Endothelial cell (in vitro differentiated cells): ENCODE data around the gene BOC. TPM values are rescaled to one million over a fixed set of nuclear protein-coding genes. Genes with fewer than 3 reads are reported as not detected.

ENCODE experiments used
- DNase-seq: peaks from one replicate; pipeline ENCODE4 v3.0.0; 2021; ENCODE audit warnings: low spot score
- H3K27ac Mint-ChIP-seq: one replicate; pipeline ENCODE4 v1.8.0; 2021; ENCODE audit warnings: mixed read lengths, inconsistent platforms; ENCODE audit not compliant: unreplicated experiment
- H3K27me3 Mint-ChIP-seq: one replicate; pipeline ENCODE4 v1.8.0; 2021; ENCODE audit warnings: mild to moderate bottlenecking, moderate library complexity, mixed read lengths, inconsistent platforms; ENCODE audit not compliant: unreplicated experiment
- H3K36me3 Mint-ChIP-seq: one replicate; pipeline ENCODE4 v1.8.0; 2021; ENCODE audit warnings: mild to moderate bottlenecking, low read depth, mixed read lengths, inconsistent platforms; ENCODE audit not compliant: unreplicated experiment
- H3K4me1 Mint-ChIP-seq: one replicate; pipeline ENCODE4 v1.8.0; 2021; ENCODE audit warnings: mild to moderate bottlenecking, mixed read lengths, inconsistent platforms; ENCODE audit not compliant: unreplicated experiment
- H3K4me3 Mint-ChIP-seq: one replicate; pipeline ENCODE4 v1.8.0; 2021; ENCODE audit warnings: mild to moderate bottlenecking, mixed read lengths, inconsistent platforms; ENCODE audit not compliant: unreplicated experiment
- H3K9me3 Mint-ChIP-seq: one replicate; pipeline ENCODE4 v1.8.0; 2021; ENCODE audit warnings: mixed read lengths, inconsistent platforms; ENCODE audit not compliant: unreplicated experiment
- CTCF ChIP-seq: fragments of 200-600 bp; sonication (generic); IDR thresholded peaks from one replicate; pipeline ENCODE4 v1.5.0; 2021; ENCODE audit warnings: antibody characterized with exemption; ENCODE audit not compliant: unreplicated experiment
- total RNA-seq: library from RNA; stranded (reverse); fragmentation: NEBNext Ultra II Directional; extraction: Animal tissue kit (Norgen Biotek cat#: 25700); gene quantifications from one replicate; pipeline ENCODE4 v1.2.1, GENCODE V29; 2021; ENCODE audit not compliant: unreplicated experiment

The BOC gene
- total RNA-seq, 1 donor from 2014 or later, result 3.8 TPM

- Mint-ChIP-seq H3K27me3 (no peaks in the 10 kb centered on the region), H3K36me3 (no peaks in the 10 kb centered on the region), H3K4me1 (no peaks in the 10 kb centered on the region), H3K27ac (no peak overlapping the region), H3K9me3 (no peaks in the 10 kb centered on the region), H3K4me3 (no peak overlapping the region)
- DNase-seq, result no peak
- no peak for TF ChIP-seq CTCF
Observed at GRCh38 chr3:113295463-113295862, 84.1 kb downstream of the BOC start.

DNA sequence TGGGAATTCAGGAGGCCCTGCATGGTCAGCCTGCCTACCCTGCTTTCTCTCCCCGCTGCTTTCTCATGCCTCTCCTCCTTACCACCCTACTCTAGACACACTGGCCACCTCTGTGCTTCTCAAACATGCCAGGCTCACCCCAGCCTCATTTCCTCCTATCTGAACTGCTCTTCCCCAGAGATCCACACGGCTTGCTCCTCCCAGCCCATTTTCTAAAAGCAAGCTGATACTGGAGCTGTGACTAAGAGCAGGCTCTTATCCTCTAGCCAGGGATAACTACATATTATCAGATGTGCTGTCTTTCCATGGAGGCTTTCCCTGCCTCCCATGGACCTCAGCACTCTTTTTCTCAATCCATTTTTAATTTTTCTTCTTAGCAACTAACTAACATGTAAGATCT lies 85.9 kb downstream of the BOC start:
- no peaks in the 10 kb centered on the region for H3K36me3 Mint-ChIP-seq
- H3K9me3 Mint-ChIP-seq, result no peaks in the 10 kb centered on the region
- no peak overlapping the region for H3K27ac Mint-ChIP-seq
- no peaks in the 10 kb centered on the region for H3K27me3 Mint-ChIP-seq
- H3K4me1 Mint-ChIP-seq, result no peaks in the 10 kb centered on the region
- TF ChIP-seq CTCF, result no peak
- no peak overlapping the region for H3K4me3 Mint-ChIP-seq
- no peak for DNase-seq

DNA sequence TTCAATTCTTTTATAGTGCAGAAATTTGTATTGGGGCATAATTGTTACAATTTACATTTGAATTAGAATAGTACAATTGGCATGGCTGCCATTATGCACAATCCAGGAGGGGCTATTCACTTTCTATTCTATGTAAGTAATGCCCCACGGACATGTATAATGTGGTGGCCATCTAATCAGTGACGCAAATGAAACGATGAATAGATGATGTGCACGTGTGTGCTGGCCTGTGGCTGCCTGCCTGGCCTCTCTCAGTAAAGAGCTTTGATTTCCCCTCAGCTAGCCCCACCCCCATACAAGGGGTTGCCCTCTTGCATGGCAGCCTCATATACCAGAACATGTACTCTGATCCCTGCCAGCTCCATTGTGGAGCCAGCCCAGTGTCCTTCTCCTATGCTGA lies 86.5 kb downstream of the BOC start:
- H3K27ac Mint-ChIP-seq, result no peak overlapping the region
- H3K36me3 Mint-ChIP-seq, result no peaks in the 10 kb centered on the region
- no peaks in the 10 kb centered on the region for H3K9me3 Mint-ChIP-seq
- H3K4me3 Mint-ChIP-seq, result no peak overlapping the region
- no peaks in the 10 kb centered on the region for H3K4me1 Mint-ChIP-seq
- H3K27me3 Mint-ChIP-seq, result no peaks in the 10 kb centered on the region
- DNase-seq, result no peak
- TF ChIP-seq CTCF, result no peak

GRCh38 chr3:113300596-113300995 lies 89.2 kb downstream of the BOC start:
- Mint-ChIP-seq H3K36me3 (no peaks in the 10 kb centered on the region), H3K27me3 (no peaks in the 10 kb centered on the region), H3K9me3 (no peaks in the 10 kb centered on the region), H3K4me3 (no peak overlapping the region), H3K27ac (no peak overlapping the region), H3K4me1 (no peaks in the 10 kb centered on the region)
- DNase-seq, result no peak
- no peak for TF ChIP-seq CTCF

DNA sequence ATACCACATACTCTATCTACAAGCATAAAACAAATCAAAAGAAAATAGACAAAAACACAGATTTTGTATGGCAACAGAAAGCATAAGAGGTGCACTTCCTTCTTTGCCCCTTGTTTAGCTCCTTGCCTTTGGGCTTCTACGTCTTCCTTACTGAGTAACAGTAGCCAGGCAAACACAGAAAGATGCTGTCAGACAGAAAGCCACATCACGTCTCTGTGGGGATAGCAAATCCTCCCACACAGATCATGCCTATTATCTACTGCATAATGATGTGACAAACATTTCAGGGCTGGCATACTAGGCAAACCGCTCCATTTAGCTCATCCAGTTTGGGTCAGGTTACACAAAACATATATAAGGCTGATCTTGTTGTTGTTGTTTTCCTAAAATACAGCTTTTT lies 92.7 kb downstream of the BOC start:
- no peak overlapping the region for H3K27ac Mint-ChIP-seq
- no peak for TF ChIP-seq CTCF
- H3K27me3 Mint-ChIP-seq, result no peaks in the 10 kb centered on the region
- DNase-seq, result no peak
- no peaks in the 10 kb centered on the region for H3K4me1 Mint-ChIP-seq
- H3K9me3 Mint-ChIP-seq, result no peaks in the 10 kb centered on the region
- H3K36me3 Mint-ChIP-seq, result no peaks in the 10 kb centered on the region
- H3K4me3 Mint-ChIP-seq, result no peak overlapping the region
